Measurements from ENCODE around the gene ZDHHC11.
"Not testable (repeated sequence)": the region's sequence is repeated elsewhere in the genome, so short reads cannot be mapped to it uniquely, and the experiment has no call there.

The ZDHHC11 gene

GRCh38 chr5:884345-885126 lies 33.8 kb upstream of the ZDHHC11 start:
- Mint-ChIP-seq H3K9me3 (ENCODE audit: low read depth) (peaks cover 6% of the 10 kb centered on the region), H3K4me3 (no peak overlapping the region), H3K27me3 (no peaks in the 10 kb centered on the region), H3K4me1 (ENCODE audit: low read depth) (peaks cover 21% of the 10 kb centered on the region), H3K36me3 (peaks cover 13% of the 10 kb centered on the region), H3K27ac (no peak overlapping the region)

GRCh38 chr5:883475-884181 lies 32.8 kb upstream of the ZDHHC11 start:
- no peaks in the 10 kb centered on the region for H3K27me3 Mint-ChIP-seq
- H3K4me1 Mint-ChIP-seq (ENCODE audit: low read depth) = peaks cover 21% of the 10 kb centered on the region
- H3K36me3 Mint-ChIP-seq = peaks cover 13% of the 10 kb centered on the region
- peaks cover 6% of the 10 kb centered on the region for H3K9me3 Mint-ChIP-seq (ENCODE audit: low read depth)
- H3K27ac Mint-ChIP-seq = no peak overlapping the region
- no peak overlapping the region for H3K4me3 Mint-ChIP-seq

GRCh38 chr5:882253-883183 lies 31.7 kb upstream of the ZDHHC11 start:
- H3K9me3 Mint-ChIP-seq (ENCODE audit: low read depth) = peaks cover 6% of the 10 kb centered on the region
- peak overlapping the region; percentile 9 for H3K4me3 Mint-ChIP-seq
- no peaks in the 10 kb centered on the region for H3K27me3 Mint-ChIP-seq
- H3K4me1 Mint-ChIP-seq (ENCODE audit: low read depth) = peaks cover 19% of the 10 kb centered on the region
- peak overlapping the region; percentile 61 for H3K27ac Mint-ChIP-seq
- peaks cover 13% of the 10 kb centered on the region for H3K36me3 Mint-ChIP-seq

- Mint-ChIP-seq H3K36me3 (peaks cover 13% of the 10 kb centered on the region), H3K9me3 (ENCODE audit: low read depth) (peaks cover 6% of the 10 kb centered on the region), H3K27me3 (no peaks in the 10 kb centered on the region), H3K4me3 (no peak overlapping the region), H3K27ac (no peak overlapping the region), H3K4me1 (ENCODE audit: low read depth) (peaks cover 19% of the 10 kb centered on the region)
Measured at GRCh38 chr5:881551-881935, 30.8 kb upstream of the ZDHHC11 start.

GRCh38 chr5:880816-881550 lies 30.2 kb upstream of the ZDHHC11 start:
- no peaks in the 10 kb centered on the region for H3K27me3 Mint-ChIP-seq

GRCh38 chr5:878677-879076 lies 27.9 kb upstream of the ZDHHC11 start:
- H3K27ac Mint-ChIP-seq; H3K27me3 Mint-ChIP-seq; H3K4me3 Mint-ChIP-seq; H3K9me3 Mint-ChIP-seq (ENCODE audit: low read depth): not testable (repeated sequence)
- H3K36me3 Mint-ChIP-seq = peaks cover 20% of the 10 kb centered on the region
- H3K4me1 Mint-ChIP-seq (ENCODE audit: low read depth) = peaks cover 18% of the 10 kb centered on the region

More at GRCh38 chr5:880816-881550, 30.2 kb upstream of the ZDHHC11 start:
- H3K27ac Mint-ChIP-seq = no peak overlapping the region
- peaks cover 13% of the 10 kb centered on the region for H3K36me3 Mint-ChIP-seq
- peaks cover 6% of the 10 kb centered on the region for H3K9me3 Mint-ChIP-seq (ENCODE audit: low read depth)
- H3K4me3 Mint-ChIP-seq = no peak overlapping the region
- H3K4me1 Mint-ChIP-seq (ENCODE audit: low read depth) = peaks cover 19% of the 10 kb centered on the region

- H3K9me3 Mint-ChIP-seq (ENCODE audit: low read depth) = peaks cover 6% of the 10 kb centered on the region
- peaks cover 20% of the 10 kb centered on the region for H3K36me3 Mint-ChIP-seq
- H3K4me1 Mint-ChIP-seq (ENCODE audit: low read depth) = peaks cover 16% of the 10 kb centered on the region
- H3K27ac Mint-ChIP-seq = no peak overlapping the region
- no peaks in the 10 kb centered on the region for H3K27me3 Mint-ChIP-seq
- H3K4me3 Mint-ChIP-seq = no peak overlapping the region
Measured at GRCh38 chr5:878125-878524, 27.3 kb upstream of the ZDHHC11 start.

- Mint-ChIP-seq H3K36me3 (peaks cover 7% of the 10 kb centered on the region), H3K4me3 (no peak overlapping the region), H3K27ac (no peak overlapping the region), H3K4me1 (ENCODE audit: low read depth) (peaks cover 1% of the 10 kb centered on the region), H3K9me3 (ENCODE audit: low read depth) (no peaks in the 10 kb centered on the region), H3K27me3 (no peaks in the 10 kb centered on the region)
Measured at GRCh38 chr5:876398-877365, 25.9 kb upstream of the ZDHHC11 start.

GRCh38 chr5:875931-876330 lies 25.1 kb upstream of the ZDHHC11 start:
- Mint-ChIP-seq H3K9me3 (ENCODE audit: low read depth) (no peaks in the 10 kb centered on the region), H3K4me1 (ENCODE audit: low read depth) (no peaks in the 10 kb centered on the region), H3K36me3 (peaks cover 11% of the 10 kb centered on the region), H3K27me3 (no peaks in the 10 kb centered on the region), H3K4me3 (no peak overlapping the region), H3K27ac (no peak overlapping the region)

- Mint-ChIP-seq H3K27me3 (no peaks in the 10 kb centered on the region), H3K27ac (no peak overlapping the region), H3K9me3 (ENCODE audit: low read depth) (no peaks in the 10 kb centered on the region), H3K36me3 (peaks cover 17% of the 10 kb centered on the region), H3K4me3 (no peak overlapping the region), H3K4me1 (ENCODE audit: low read depth) (no peaks in the 10 kb centered on the region)
Measured at GRCh38 chr5:873328-873727, 22.5 kb upstream of the ZDHHC11 start.

GRCh38 chr5:872301-872700 lies 21.5 kb upstream of the ZDHHC11 start:
- Mint-ChIP-seq H3K4me3 (no peak overlapping the region), H3K36me3 (peaks cover 20% of the 10 kb centered on the region), H3K27me3 (no peaks in the 10 kb centered on the region), H3K27ac (no peak overlapping the region), H3K9me3 (ENCODE audit: low read depth) (no peaks in the 10 kb centered on the region), H3K4me1 (ENCODE audit: low read depth) (no peaks in the 10 kb centered on the region)

GRCh38 chr5:871596-872298 lies 21.0 kb upstream of the ZDHHC11 start:
- Mint-ChIP-seq H3K4me1 (ENCODE audit: low read depth) (no peaks in the 10 kb centered on the region), H3K27ac (no peak overlapping the region), H3K36me3 (peaks cover 20% of the 10 kb centered on the region), H3K27me3 (no peaks in the 10 kb centered on the region), H3K9me3 (ENCODE audit: low read depth) (no peaks in the 10 kb centered on the region), H3K4me3 (no peak overlapping the region)

- no peaks in the 10 kb centered on the region for H3K4me1 Mint-ChIP-seq (ENCODE audit: low read depth)
- H3K9me3 Mint-ChIP-seq (ENCODE audit: low read depth) = no peaks in the 10 kb centered on the region
Measured at GRCh38 chr5:870956-871355, 20.2 kb upstream of the ZDHHC11 start.

More at GRCh38 chr5:870956-871355, 20.2 kb upstream of the ZDHHC11 start:
- H3K27ac Mint-ChIP-seq = no peak overlapping the region
- H3K36me3 Mint-ChIP-seq = peaks cover 25% of the 10 kb centered on the region
- H3K27me3 Mint-ChIP-seq = no peaks in the 10 kb centered on the region
- H3K4me3 Mint-ChIP-seq = no peak overlapping the region
